ENCODE results near the gene UBE2E2. TPM values are rescaled to one million over a fixed set of nuclear protein-coding genes. Genes with fewer than 3 reads are reported as not detected.
"Not testable (repeated sequence)": the region's sequence is repeated elsewhere in the genome, so short reads cannot be mapped to it uniquely, and the experiment has no call there.

Gene UBE2E2
- polyA plus RNA-seq, 1 donor from 2014 or later = 19.8 TPM

GRCh38 chr3:23331141-23331935 is 128.2 kb downstream of the UBE2E2 start:
- no peaks in the 10 kb centered on the region for H3K36me3 ChIP-seq (ENCODE audit: insufficient read depth, low read length)
- no peaks in the 10 kb centered on the region for H3K79me2 ChIP-seq (replicated peaks; ENCODE audit: insufficient read depth, low read length)
- H3K9ac ChIP-seq (ENCODE audit: low read length) = no peak overlapping the region
- no peak overlapping the region for H3K4me2 ChIP-seq (ENCODE audit: low read length)
- H3K9me2 ChIP-seq (ENCODE audit: insufficient read depth, low read length) = no peaks in the 10 kb centered on the region
- no peaks in the 10 kb centered on the region for H4K20me1 ChIP-seq (ENCODE audit: insufficient read depth)
- H2AFZ ChIP-seq (ENCODE audit: low read depth, low read length) = no peak overlapping the region
- H3K27ac ChIP-seq (ENCODE audit: low read length) = no peak overlapping the region
- H3K9me3 ChIP-seq (ENCODE audit: low read length) = no peaks in the 10 kb centered on the region
- no peak for TF ChIP-seq REST (IDR thresholded peaks at IDR 0.05; ENCODE audit: borderline replicate concordance)
- no peak for TF ChIP-seq CTCF (IDR thresholded peaks at IDR 0.05; ENCODE audit: poor library complexity, severe bottlenecking)
- no peak for TF ChIP-seq TAF1 (IDR thresholded peaks at IDR 0.05; ENCODE audit: low read depth)
- no peak for TF ChIP-seq SMC3 (conservative IDR thresholded peaks at IDR 0.05; ENCODE audit: poor library complexity)
- no peak for TF ChIP-seq POLR2AphosphoS5 (IDR thresholded peaks at IDR 0.05)
- TF ChIP-seq EZH2 (IDR thresholded peaks at IDR 0.05; ENCODE audit: borderline replicate concordance, insufficient read depth, low read length, poor library complexity, severe bottlenecking) = no peak
- TF ChIP-seq RAD21 (conservative IDR thresholded peaks at IDR 0.05) = no peak
- no peak for TF ChIP-seq EP300 (conservative IDR thresholded peaks at IDR 0.05; ENCODE audit: poor library complexity, severe bottlenecking)
- TF ChIP-seq MXI1 (conservative IDR thresholded peaks at IDR 0.05; ENCODE audit: poor library complexity, severe bottlenecking) = no peak
- H3F3A ChIP-seq (ENCODE audit: insufficient read depth, low read length, poor library complexity, severe bottlenecking) = no peaks in the 10 kb centered on the region
- no peak overlapping the region for H3K4me3 ChIP-seq (ENCODE audit: low read length)
- no peaks in the 10 kb centered on the region for H3K27me3 ChIP-seq (ENCODE audit: insufficient read depth, low read depth, low read length)

- Histone ChIP-seq H3K36me3 (ENCODE audit: insufficient read depth, low read length) (no peaks in the 10 kb centered on the region), H3K4me2 (ENCODE audit: low read length) (no peak overlapping the region), H3K9me3 (ENCODE audit: low read length) (no peaks in the 10 kb centered on the region), H2AFZ (ENCODE audit: low read depth, low read length) (no peak overlapping the region), H4K20me1 (ENCODE audit: insufficient read depth) (no peaks in the 10 kb centered on the region), H3K9ac (ENCODE audit: low read length) (no peak overlapping the region), H3K27me3 (ENCODE audit: insufficient read depth, low read depth, low read length) (no peaks in the 10 kb centered on the region), H3K9me2 (ENCODE audit: insufficient read depth, low read length) (no peaks in the 10 kb centered on the region), H3K4me3 (ENCODE audit: low read length) (no peak overlapping the region), H3K79me2 (replicated peaks; ENCODE audit: insufficient read depth, low read length) (no peaks in the 10 kb centered on the region), H3F3A (ENCODE audit: insufficient read depth, low read length, poor library complexity, severe bottlenecking) (no peaks in the 10 kb centered on the region), H3K27ac (ENCODE audit: low read length) (no peak overlapping the region)
- no peak for TF ChIP-seq RAD21 (conservative IDR thresholded peaks at IDR 0.05)
- no peak for TF ChIP-seq EP300 (conservative IDR thresholded peaks at IDR 0.05; ENCODE audit: poor library complexity, severe bottlenecking)
- no peak for TF ChIP-seq POLR2AphosphoS5 (IDR thresholded peaks at IDR 0.05)
- TF ChIP-seq REST (IDR thresholded peaks at IDR 0.05; ENCODE audit: borderline replicate concordance) = no peak
- no peak for TF ChIP-seq SMC3 (conservative IDR thresholded peaks at IDR 0.05; ENCODE audit: poor library complexity)
- no peak for TF ChIP-seq EZH2 (IDR thresholded peaks at IDR 0.05; ENCODE audit: borderline replicate concordance, insufficient read depth, low read length, poor library complexity, severe bottlenecking)
- TF ChIP-seq MXI1 (conservative IDR thresholded peaks at IDR 0.05; ENCODE audit: poor library complexity, severe bottlenecking) = no peak
- TF ChIP-seq CTCF (IDR thresholded peaks at IDR 0.05; ENCODE audit: poor library complexity, severe bottlenecking) = no peak
- TF ChIP-seq TAF1 (IDR thresholded peaks at IDR 0.05; ENCODE audit: low read depth) = no peak
Observed at GRCh38 chr3:23333633-23334032, 130.5 kb downstream of the UBE2E2 start.

GRCh38 chr3:23336853-23337252 is 133.7 kb downstream of the UBE2E2 start:
- not testable (repeated sequence) for H3K79me2 ChIP-seq (replicated peaks; ENCODE audit: insufficient read depth, low read length); H3K9me3 ChIP-seq (ENCODE audit: low read length); H3K9me2 ChIP-seq (ENCODE audit: insufficient read depth, low read length); H3K27ac ChIP-seq (ENCODE audit: low read length); H3K4me3 ChIP-seq (ENCODE audit: low read length); H2AFZ ChIP-seq (ENCODE audit: low read depth, low read length); H3K9ac ChIP-seq (ENCODE audit: low read length); H3K4me2 ChIP-seq (ENCODE audit: low read length); H3F3A ChIP-seq (ENCODE audit: insufficient read depth, low read length, poor library complexity, severe bottlenecking); H3K27me3 ChIP-seq (ENCODE audit: insufficient read depth, low read depth, low read length); H4K20me1 ChIP-seq (ENCODE audit: insufficient read depth); H3K36me3 ChIP-seq (ENCODE audit: insufficient read depth, low read length)
